GM18858 (cell line): ENCODE data around the gene FOXP3.

ENCODE experiments used
- ATAC-seq: cut with Tn5 transposase; IDR thresholded peaks from one replicate; pipeline ENCODE4 v1.9.1; 2021; ENCODE audit not compliant: unreplicated experiment

FOXP3 gene

DNA sequence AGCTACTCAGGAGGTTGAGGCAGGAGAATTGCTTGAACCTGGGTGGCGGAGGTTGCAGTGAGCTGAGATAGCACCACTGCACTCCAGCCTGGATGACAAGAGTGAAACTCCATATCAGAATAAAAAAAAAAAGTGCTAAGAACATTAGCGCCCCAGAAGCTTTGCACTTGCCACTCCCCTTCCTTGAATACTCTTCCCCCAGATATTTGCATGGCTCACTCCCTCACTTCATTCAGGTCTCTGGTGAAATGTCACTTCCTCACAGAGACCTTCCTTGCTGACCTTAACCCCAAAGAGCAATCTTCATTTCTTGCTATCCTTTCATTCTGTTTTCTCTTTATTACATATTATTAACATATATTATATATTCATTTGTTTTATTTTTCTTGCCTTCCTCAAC, 42.6 kb downstream of the FOXP3 start:
- no peak for ATAC-seq

DNA sequence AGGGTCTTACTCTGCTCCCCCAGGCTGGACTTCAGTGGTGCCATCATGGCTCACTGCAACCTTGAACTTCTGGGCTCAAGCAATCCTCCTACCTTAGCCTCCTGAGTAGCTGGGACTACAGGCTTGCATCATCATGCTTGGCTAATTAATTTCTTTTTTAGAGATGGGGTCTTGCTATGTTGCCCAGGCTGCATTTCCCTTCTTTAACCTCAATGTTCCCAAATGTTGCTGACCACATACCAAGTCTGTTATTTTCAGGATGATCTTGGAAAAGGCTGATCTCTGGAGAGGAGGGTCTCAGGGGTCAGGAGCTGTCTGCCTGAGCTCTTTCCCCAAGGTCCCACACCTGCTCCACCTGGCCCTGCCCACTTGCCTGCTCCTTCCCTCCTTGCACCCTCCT, 44.4 kb downstream of the FOXP3 start:
- no peak for ATAC-seq

DNA sequence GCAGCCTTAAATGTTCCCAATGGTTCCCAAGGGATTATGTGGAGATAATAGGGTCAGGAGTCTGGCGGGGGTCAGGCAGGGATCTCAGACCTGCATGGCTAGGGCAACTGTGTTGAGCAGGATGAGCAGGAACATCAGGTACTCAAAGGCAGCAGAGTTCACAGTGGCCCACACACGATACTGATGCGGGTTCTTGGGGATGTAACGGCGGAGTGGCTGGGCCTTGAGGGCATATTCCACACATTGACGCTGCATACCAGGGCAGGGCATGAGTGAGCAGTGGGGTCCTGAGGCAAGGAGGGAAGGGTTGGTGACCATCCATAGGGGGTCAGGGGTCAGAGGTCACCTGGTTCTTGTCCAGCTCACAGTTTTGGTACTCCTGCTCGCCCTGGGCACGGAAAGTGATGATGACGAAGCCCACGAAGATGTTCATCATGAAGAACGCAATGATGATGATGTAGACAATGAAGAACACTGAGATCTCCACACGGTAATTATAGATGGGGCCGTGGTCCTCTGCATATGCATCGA, 49.4 kb downstream of the FOXP3 start:
- no peak for ATAC-seq

DNA sequence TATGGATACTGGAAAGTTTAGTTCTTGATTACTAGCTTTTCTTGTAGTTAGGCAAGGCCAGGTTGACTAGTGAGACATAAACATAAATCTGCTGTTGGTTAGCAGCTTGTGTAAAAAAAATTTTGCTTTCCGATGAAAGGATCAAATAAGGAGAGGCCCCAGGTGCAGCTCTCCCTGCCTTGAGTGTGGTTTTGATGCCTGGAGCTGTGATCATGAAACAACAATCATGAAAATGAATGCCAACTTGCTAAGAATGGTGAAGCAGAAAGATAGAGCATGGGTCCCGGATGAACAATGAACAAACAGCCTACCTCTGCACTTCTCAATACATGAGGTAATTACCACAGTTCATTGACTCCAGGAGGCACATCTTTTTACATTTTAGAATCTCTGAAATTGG, 50.1 kb downstream of the FOXP3 start:
- ATAC-seq = no peak

DNA sequence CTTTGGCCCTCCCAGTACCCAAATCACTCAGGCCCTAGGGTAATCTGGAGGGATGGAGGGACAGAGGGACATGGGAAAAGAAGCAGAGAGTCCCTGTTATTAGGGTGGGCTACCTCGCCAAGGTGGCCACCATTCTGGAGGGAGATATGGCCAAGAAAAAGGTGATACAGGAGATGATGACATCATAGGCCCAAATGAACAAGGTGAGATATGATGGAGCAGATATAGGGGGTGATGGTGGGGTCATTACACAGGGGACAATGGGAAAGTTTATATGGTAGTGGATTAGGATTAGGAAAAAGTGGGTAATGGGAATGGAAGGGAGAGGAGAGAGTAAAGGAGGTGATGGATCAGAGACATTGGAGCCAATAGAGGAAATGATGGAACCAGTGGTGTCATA, 51.6 kb downstream of the FOXP3 start:
- ATAC-seq = no peak

DNA sequence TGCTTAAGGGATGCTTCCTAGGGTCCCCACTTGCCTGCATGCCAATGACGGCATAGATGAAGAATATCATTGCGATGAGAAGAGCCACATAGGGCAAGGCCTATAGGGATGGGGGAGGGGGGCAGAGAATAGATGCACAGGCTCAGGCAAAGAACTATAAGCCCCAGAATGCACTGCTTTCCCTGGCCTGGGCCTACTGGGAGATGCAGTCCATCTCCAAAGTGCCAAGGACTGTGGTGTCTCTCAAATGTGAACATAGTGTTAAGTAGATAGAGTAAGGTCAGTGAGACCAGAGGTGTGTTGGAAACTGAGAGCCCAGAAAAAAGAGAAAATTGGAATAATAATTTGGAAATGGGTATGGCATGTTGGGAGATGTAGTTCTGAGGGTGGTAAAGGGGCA, 52.3 kb downstream of the FOXP3 start:
- no peak for ATAC-seq

DNA sequence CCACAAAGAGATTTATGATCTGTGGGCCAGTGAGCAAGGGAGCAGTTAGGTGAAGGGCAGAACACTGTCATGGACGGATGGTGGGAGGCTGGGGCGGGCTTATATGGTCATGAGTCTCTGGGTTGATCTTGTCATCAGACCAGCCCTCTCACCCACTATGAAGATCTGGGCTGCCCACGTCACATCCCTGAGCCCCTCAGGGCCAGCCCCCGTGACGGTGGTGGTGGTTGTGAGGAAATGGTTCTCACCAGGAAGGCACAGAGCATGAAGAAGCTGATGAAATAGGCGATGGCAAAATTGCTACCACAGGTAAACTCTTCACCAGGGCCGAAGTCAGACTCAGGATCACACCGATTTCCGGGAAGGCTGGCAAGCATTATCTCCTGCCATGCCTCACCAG, 53.4 kb downstream of the FOXP3 start:
- ATAC-seq = no peak

DNA sequence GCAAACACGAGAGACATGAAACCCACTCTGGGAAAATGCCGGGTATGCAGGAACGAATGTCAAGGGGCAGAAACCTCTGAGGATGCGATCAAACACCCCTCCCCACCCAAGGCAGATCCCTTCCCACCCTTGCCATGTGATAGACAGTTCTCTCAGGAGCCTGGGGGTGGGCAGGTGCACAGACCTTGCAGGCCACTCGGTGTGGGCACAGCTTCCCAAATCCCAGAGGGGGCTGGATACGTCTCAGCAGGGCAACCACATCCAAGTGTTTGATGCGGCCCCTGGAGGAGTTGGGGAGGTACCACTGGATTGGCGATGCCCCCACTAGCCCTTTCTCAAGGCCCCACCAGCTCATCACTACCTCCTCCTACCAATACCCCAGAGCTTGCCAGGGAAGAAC, 54.1 kb downstream of the FOXP3 start:
- no peak for ATAC-seq

DNA sequence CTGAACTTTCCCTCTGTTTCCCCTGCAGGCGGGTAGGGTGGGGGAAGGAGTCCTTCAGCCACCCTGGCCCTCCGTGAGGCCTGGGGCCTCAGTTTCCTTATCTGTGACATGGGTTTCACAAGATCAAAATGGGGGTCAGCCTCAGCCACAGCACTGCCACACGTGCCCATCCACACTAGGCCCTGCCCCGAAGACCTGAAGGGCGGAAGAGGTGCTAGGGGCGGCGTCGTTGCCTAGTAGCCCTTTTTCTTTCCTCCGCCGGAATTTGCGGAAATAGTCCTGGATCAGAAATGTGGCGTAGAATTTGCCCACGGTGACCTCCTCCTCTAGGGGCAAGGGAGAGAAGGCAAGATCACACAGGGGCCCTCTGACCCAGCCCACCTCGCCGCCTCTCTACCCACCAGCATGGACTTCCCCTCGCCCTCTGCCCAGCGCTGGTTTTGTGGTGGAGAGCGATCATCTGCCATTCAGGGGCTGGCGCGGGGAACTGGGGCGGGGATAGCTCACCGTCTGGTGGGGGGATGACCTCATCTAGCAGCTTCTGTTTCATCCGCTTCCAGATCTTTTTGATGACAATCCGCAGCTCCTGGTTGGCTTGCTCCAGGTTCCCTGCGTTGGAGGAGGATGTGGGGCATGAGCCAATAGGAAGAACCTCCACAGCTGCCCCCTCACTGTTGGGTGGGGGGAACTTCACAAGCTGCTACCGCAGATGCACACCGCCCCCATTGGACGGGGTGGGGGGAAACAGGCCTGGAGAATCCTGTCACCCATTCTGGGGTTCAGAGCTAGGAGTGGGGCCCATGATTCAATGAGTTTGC, 54.9 kb downstream of the FOXP3 start:
- no peak for ATAC-seq

DNA sequence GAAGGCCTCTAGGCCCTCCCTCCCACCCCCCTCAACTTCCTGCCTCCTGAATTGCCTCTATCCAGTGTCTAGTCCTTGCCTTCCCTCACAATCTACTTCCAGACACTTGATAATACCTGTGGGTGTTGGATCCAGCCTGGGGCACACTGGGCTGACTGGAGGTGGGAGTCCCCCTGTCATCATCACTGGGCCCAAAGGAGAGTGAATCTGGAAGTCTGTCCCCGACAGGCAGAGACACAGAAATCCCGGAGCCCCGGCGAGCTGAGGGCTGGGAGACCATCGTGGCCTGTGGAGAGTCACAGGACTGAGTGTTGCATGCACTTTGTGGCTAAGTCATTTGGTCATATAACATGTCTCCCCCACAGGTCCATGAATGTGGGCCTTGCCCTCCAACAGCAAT, 56.1 kb downstream of the FOXP3 start:
- ATAC-seq = no peak

DNA sequence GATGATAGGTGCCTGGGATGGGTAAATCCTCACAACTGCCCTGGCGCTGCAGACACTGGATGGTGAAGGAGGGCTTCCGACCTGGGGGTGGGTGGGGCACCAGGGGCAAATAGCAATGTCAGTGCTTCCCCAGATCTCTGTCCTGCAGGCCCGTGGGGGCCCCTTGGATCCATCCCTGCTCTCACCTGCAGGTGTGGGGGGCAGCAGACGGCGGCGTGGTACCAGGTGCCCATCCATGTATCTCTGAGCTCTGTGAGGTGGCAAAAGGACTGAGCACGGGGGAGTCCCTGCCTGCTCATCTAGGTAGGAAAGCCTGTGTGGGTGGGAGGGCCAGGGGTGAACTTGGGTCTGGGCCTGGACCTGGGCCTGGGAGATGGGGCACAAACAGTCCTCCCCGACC, 58.0 kb downstream of the FOXP3 start:
- no peak for ATAC-seq

DNA sequence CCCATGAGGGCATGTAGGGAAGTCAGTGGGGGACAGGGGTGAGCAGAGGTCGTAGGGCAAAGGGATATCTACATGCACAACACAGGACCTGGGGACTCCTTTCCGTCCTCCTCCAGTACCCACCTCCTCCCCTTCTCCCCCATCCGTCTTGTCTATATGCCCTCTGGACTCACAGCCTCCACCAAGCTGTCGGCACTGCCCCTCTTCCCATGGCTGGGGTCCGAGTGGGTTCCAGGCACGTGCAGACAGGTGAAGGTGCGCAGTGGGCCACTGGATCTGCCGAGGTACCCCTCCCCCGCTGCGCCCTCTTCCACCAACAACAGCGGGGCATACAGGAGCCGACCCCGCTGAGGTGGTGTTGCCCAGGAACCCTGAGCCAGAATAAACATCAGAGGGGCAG, 59.1 kb downstream of the FOXP3 start:
- ATAC-seq = no peak

DNA sequence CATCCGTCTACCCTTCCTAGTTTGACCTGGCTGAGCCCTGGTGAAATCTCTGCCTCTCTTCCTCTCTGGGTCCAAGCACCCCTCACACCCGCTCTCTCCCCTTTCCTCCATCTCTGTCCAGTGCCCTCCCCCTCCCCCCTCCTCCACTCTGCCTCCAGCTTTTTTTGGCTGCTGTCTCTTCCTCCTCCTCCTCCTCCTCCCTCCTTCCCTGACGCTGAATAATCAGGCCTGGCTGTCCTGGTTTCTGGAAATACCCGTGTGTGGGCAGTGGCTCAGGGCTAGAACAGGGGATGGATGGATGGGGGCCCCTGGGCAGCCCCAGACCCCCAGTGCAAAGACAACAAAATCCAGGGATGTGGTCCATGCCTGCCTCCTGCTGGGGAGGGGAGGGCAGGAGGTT, 59.8 kb downstream of the FOXP3 start:
- ATAC-seq = no peak

DNA sequence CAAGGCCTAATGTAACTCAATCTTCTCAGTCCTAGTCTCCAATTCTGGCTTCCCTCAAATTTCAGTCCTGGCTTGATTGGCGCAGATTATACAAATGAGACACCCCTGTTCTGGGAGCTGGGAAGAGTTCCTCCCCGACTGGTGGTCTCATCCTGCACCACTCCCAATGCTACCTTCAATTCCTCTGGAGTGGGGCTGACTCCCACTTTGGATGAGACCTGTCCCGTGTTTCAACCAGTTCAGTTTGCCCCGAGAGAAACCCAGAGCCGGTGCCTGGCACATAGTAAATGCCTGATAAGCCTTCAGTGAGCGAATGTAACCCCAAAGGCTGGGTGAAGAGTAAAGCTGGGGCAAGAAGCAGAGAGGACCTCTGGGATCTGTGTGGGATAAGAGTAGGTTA, 60.5 kb downstream of the FOXP3 start:
- ATAC-seq = no peak

DNA sequence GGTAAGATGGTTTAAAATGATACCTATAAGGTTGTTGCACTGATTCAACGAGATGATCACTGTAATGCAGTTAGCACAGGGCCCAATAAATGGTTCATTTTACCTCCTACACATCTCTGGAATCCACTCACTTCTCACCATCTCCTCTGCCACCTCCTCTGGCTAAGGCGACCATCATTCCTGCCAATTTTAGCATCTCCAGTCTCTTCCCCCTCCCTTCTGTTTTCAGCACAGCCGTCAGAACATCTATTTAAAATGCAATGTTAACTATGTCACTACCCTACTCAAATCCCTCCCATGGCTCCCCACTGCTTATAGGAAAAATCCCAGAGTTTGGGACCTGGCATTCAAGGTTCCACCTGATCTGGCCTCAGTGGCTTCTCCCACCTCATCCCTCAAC, 61.0 kb downstream of the FOXP3 start:
- no peak for ATAC-seq

DNA sequence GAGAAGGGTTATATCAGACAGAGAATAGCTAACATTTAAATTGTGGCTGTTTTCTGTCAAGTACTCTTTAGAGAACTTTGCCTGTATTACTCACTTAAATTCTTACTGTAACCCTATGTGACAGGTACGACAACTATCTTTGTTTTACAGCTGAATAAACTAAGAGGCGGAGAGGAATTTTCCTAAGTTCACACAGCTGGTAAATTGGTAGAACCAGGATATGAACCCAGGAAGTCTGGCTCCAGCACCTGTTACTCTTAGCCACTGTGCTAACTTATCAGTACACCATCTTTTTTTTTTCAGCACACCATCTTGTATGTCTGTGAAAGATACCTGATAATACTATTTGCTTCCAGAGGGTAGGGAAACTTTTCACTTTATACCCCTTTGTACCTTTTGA, 62.5 kb downstream of the FOXP3 start:
- ATAC-seq = no peak
